T-helper 1 cell treated with Interleukin-12 subunit alpha and Interleukin-12 subunit beta and Interleukin-4 antibody, amounts not matched to agents 30 μg/mL and 1 μg/mL, for 36 hours (primary cell): ENCODE measurements around the gene GOLGA6B.
"Not testable (repeated sequence)": the region's sequence is repeated elsewhere in the genome, so short reads cannot be mapped to it uniquely, and the experiment has no call there.

ENCODE experiments used
- H3K27ac Mint-ChIP-seq: one replicate; pipeline ENCODE4 v1.8.0; 2021; ENCODE audit warnings: mild to moderate bottlenecking, mixed read lengths
- H3K27me3 Mint-ChIP-seq: one replicate; pipeline ENCODE4 v1.8.0; 2021; ENCODE audit warnings: low read depth, mixed read lengths
- H3K36me3 Mint-ChIP-seq: one replicate; pipeline ENCODE4 v1.8.0; 2021; ENCODE audit warnings: low read depth, mixed read lengths
- H3K4me1 Mint-ChIP-seq: one replicate; pipeline ENCODE4 v1.8.0; 2021; ENCODE audit warnings: low read depth, mixed read lengths
- H3K4me3 Mint-ChIP-seq: one replicate; pipeline ENCODE4 v1.8.0; 2021; ENCODE audit warnings: mild to moderate bottlenecking, moderate library complexity, mixed read lengths
- H3K9me3 Mint-ChIP-seq: one replicate; pipeline ENCODE4 v1.8.0; 2021; ENCODE audit warnings: mixed read lengths

GOLGA6B gene, protein sequence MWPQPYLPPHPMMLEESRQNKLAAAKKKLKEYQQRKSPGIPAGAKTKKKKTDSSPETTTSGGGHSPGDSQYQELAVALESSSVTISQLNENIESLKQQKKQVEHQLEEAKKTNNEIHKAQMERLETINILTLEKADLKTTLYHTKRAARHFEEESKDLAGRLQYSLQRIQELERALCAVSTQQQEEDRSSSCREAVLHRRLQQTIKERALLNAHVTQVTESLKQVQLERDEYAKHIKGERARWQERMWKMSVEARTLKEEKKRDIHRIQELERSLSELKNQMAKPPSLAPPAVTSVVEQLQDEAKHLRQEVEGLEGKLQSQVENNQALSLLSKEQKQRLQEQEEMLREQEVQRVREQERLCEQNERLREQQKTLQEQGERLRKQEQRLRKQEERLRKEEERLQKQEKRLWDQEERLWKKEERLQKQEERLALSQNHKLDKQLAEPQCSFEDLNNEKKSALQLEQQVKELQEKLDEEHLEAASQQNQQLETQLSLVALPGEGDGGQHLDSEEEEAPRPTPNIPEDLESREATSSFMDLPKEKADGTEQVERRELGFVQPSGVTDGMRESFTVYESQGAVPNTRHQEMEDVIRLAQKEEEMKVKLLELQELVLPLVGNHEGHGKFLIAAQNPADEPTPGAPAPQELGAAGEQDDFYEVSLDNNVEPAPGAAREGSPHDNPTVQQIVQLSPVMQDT

DNA sequence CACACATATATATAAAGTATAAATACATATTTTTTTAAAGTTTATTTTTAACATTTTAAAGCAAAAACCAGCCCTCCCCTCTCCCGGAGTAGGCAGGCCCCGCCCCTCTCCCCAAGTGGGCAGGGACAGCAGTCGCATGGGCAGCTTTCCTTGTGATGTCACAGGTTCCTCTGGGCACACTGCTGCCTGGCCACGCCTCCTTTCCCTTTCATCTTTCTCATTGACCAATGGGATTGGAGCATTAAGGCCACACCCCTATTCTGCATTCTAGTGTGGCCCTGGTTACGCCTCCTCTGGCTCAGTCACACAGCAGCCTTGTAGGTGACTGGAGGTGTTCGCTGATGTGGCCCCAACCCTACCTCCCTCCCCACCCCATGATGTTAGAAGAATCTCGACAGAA is at the start of gene GOLGA6B:
Gene GOLGA6B, plus strand, starts transcription at position 301 of the 400 bp plus-strand sequence. Its CDS starts 41 bp downstream, at position 342.
- H3K27me3 Mint-ChIP-seq, H3K4me3 Mint-ChIP-seq, H3K27ac Mint-ChIP-seq, H3K36me3 Mint-ChIP-seq, H3K9me3 Mint-ChIP-seq, H3K4me1 Mint-ChIP-seq: not testable (repeated sequence)

DNA sequence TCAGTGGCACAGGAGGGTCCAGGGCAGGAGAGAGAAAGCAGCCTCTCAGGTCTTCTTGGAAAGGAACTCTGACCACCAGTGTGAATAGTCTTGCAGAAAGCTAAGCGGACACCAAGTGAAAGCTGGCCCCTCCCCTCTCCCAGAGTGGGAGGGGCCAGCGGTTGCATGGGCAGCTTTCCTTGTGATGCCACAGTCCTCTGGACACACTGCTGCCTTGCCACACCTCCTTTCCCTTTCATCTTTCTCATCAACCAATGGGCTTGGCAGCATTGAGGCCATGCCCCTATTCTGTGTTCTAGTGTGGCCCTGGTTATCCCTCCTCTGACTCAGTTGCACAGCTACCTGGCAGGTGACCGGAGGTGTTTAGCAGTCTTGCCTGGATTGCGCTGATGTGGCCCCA is 49.7 kb upstream of the GOLGA6B start:
- Mint-ChIP-seq H3K4me1 (no peaks in the 10 kb centered on the region), H3K36me3 (no peaks in the 10 kb centered on the region), H3K27ac (no peak overlapping the region), H3K27me3 (peaks cover 12% of the 10 kb centered on the region), H3K4me3 (no peak overlapping the region), H3K9me3 (no peaks in the 10 kb centered on the region)

DNA sequence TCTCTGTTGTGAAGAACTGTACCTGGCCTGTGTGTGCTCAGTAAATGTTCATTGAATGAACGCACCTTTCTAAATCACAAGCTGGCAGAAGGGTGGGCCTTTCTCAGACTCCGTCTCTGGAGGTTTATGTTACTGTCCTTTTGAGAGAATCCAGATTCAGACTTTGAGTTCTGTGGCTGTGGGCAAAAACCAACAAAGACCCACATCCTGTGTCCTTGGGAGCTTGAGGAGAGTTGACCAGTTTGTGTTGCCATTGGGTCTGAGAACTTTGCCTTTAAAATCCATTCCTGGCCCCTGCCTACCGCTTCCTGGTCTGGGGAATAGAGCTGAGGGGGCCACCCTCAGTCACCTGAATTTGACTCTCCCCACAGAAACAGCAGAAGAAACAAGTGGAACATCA is 46.4 kb upstream of the GOLGA6B start:
- H3K36me3 Mint-ChIP-seq, H3K9me3 Mint-ChIP-seq, H3K4me3 Mint-ChIP-seq, H3K4me1 Mint-ChIP-seq, H3K27me3 Mint-ChIP-seq, H3K27ac Mint-ChIP-seq: not testable (repeated sequence)

DNA sequence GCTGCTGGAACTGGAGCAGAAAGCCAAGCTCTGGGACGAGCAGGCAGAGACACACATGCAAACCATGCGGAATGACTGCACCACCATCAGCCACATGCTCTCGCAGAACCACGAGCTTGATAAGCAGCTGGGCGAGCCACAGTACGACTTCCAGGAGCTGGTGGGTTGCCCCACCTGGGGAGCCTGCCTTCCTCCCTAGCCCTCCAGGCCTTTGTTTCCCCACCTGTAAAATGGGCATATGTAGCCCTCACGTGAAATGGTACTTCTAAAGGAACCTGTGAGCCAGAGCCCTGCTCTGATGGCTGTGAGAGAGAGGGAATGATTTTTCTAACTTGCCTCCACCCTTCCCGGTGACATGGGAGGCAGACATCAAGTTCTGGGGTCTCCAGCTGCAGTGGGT is 44.6 kb upstream of the GOLGA6B start:
- H3K4me1 Mint-ChIP-seq, result no peaks in the 10 kb centered on the region
- no peaks in the 10 kb centered on the region for H3K9me3 Mint-ChIP-seq
- no peak overlapping the region for H3K4me3 Mint-ChIP-seq
- H3K36me3 Mint-ChIP-seq, result no peaks in the 10 kb centered on the region
- no peaks in the 10 kb centered on the region for H3K27me3 Mint-ChIP-seq
- H3K27ac Mint-ChIP-seq, result no peak overlapping the region

DNA sequence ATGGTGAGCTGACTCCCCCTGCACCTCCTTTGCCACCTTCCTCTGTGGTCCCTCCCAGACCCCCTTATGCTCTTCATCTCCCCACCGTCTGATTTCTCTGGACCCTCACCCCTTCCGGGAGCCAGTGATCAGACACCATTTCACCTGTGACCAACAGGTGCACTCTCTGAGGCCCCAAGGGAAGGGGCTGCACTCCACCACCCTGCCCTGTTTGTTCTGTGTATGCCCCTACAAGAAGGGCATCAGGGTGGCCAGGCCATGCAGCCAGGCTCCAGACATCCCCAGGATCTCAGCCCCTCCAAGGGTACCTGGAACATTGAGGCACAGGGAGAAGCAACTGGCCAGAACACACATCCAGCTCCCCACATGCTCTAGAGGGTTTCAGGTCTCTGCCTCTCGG is 42.2 kb upstream of the GOLGA6B start:
- not testable (repeated sequence) for H3K27me3 Mint-ChIP-seq, H3K36me3 Mint-ChIP-seq, H3K27ac Mint-ChIP-seq, H3K4me1 Mint-ChIP-seq, H3K9me3 Mint-ChIP-seq, H3K4me3 Mint-ChIP-seq

DNA sequence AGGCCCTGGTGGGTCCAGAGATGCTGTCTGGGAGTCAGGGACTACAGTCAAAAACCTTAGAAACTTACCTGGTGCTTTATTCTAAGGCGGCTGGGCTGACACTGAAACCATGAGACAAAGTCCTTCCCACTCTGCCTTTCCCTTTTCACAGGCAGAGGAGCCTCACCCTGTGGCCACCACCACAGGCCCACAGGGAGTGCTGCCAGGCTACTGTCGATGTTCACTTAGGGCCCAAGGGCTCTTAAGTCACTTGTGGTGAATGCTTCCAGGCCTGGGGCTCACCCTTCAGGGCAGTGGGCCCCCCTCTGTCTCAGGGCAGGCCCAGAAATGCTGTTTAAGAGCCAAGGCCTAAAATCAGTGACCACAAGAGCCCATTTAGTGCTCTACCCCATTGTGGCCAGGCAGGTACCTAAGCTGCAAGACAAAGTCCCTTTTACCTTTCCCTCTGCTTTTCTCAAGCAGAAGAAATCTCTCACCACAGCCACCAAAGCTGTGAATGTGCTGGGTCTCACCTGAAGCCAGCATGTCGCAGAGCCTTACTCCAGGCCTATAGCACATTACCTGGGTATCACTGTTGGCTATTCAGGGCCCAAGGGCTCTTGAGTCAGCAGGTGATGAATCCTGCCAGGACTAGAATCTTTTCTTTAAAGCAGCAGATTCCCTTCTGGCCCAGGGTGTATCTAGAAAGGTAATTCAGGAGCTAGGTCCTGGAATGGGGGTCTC is 39.5 kb upstream of the GOLGA6B start:
- Mint-ChIP-seq H3K27ac (no peak overlapping the region), H3K27me3 (no peaks in the 10 kb centered on the region), H3K4me3 (no peak overlapping the region), H3K4me1 (no peaks in the 10 kb centered on the region), H3K36me3 (no peaks in the 10 kb centered on the region), H3K9me3 (no peaks in the 10 kb centered on the region)

DNA sequence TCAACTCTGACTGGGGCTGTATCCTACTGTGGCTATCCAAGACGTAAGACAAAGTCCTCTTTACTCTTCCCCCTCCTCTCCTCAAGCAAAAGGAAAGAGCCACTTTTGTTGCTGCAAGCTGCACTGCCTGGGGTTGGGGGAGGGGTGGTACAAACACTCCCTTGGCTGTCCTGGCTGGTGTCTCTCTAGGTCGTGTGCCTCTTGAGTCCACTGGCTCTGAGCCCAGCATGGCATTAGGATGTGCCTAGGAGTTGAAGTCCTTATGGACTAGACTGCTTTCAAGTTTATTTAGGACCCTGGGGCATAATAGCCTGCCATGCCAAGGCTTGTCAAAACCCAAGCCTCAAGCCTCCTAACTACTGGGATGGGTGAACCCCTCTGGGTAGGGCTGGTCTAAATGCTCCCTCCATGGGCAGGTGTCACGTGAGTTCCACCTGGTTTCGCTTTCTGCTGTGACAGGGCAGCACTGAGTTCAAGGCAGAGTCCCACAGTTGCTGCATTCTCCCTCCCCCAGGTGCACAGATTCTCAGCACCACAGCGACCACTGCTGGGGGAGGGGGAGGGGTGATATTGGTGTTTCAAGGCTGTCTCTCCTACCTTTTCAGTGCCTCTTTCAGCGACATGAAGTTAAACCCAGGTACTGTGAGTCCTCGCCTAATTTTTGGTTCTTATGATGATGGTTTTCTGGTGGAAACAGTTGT is 38.8 kb upstream of the GOLGA6B start:
- not testable (repeated sequence) for H3K9me3 Mint-ChIP-seq, H3K36me3 Mint-ChIP-seq, H3K4me3 Mint-ChIP-seq, H3K27me3 Mint-ChIP-seq, H3K27ac Mint-ChIP-seq, H3K4me1 Mint-ChIP-seq

DNA sequence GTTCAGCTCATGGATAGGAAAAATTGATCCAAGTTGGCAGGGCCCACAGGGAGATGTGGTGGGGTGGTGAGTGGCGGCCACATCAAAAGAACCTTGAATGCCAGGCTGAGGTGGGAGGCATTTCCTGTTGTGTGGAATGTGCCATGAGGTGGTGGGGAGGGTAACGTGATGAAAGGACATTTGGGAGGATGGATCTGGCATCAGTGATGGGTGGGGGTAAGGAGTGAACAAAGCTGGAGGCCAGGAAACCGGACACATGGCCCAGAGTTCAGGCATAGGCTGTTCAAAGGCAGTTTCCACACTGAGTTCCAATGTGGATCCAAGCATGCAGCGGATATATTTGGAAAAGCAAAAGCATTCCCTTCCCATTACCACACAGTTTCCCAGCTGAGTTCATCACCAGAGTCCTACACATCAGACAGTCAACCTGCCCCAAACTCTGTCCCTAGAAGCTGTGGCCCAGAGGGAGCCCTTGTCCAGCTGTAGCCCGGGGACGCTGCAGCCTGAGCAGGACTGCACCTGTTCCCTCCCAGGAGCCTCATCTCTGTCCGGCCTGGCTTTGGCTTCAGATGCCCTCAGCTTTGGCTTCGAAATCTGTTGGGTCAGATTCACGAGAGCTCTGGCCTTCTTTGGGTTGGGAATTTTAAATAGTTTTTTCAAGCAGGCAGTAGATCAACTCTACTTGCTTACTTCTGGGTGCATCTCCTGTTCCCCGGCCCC is 37.8 kb upstream of the GOLGA6B start:
- Mint-ChIP-seq H3K27me3 (no peaks in the 10 kb centered on the region), H3K4me1 (no peaks in the 10 kb centered on the region), H3K27ac (no peak overlapping the region), H3K9me3 (no peaks in the 10 kb centered on the region), H3K4me3 (no peak overlapping the region), H3K36me3 (no peaks in the 10 kb centered on the region)

DNA sequence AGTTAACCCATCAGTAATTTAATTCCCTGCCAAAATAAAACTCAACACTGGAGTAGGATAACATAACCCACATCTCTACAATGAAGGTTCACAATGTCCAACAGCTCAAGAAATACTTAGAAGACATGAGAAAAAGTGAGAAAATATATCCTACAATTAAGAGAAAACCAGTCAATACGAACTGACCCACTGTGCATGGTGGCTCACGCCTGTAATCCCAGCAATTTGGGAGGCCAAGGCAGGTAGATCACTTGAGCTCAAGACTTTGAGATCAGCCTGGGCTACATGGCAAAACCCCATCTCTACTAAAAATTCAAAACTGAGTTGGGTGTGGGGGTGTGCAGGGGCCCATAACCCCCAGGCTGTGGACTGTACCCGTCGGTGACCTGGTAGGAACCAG is 30.6 kb upstream of the GOLGA6B start:
- H3K27ac Mint-ChIP-seq, H3K27me3 Mint-ChIP-seq, H3K4me3 Mint-ChIP-seq, H3K4me1 Mint-ChIP-seq, H3K9me3 Mint-ChIP-seq, H3K36me3 Mint-ChIP-seq: not testable (repeated sequence)

DNA sequence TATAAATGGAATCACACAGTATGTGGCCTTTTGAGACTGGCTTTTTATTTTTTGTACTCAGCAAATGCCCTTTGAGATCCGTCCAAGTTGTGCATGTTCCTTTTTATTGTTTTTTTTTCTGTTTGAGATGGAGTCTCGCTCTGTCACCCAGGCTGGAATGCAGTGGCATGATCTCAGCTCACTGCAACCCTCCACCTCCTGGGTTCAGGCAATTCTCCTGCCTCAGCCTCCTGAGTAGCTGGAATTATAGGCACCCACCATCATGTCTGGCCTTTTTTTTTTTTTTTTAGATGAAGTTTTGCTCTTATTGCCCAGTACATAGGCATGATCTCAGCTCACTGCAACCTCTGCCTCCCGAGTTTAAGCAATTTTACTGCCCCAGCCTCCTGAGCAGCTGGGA is 28.3 kb upstream of the GOLGA6B start:
- H3K27me3 Mint-ChIP-seq, H3K4me3 Mint-ChIP-seq, H3K4me1 Mint-ChIP-seq, H3K27ac Mint-ChIP-seq, H3K36me3 Mint-ChIP-seq, H3K9me3 Mint-ChIP-seq: not testable (repeated sequence)

DNA sequence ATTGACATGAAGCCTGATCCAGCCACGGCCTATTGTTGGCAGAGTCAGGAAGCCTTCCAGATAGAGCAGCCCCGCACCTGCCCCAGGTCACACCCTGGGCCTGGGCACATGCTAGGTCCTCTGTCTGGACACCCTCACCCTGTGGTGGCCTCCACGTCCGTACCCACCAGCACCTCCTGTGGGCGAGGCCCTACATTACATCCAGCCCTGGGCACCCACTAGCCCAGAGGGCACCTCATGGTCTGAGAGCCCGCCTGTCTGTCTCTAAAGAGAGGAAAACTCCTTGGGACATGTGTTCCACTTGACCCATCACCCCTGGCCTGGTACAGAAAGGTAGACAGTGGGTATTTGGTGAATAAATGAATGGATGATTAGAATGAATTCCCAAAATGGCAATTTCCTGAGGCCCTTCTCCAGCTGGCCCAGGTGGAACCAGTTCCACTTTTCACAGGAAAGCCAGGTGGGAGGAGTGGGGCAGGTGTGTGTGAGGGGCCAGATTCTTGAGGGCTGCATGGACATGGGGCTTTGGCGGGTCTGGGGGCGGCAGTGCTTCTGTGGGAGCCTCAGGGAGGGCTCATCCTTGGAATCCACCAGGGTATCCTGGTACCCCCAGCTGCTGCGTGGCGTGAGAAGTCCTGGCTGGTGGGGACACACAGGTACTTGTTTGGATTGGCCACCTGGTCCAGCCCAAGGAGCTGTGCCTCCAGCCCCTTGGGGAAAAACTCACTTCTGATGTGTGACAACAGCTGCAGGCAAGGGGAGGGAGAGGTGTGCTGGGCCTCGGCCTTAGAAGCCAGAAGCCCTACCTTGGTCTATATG is 26.0 kb upstream of the GOLGA6B start:
- H3K27me3 Mint-ChIP-seq, H3K36me3 Mint-ChIP-seq, H3K4me3 Mint-ChIP-seq, H3K9me3 Mint-ChIP-seq, H3K4me1 Mint-ChIP-seq, H3K27ac Mint-ChIP-seq: not testable (repeated sequence)

DNA sequence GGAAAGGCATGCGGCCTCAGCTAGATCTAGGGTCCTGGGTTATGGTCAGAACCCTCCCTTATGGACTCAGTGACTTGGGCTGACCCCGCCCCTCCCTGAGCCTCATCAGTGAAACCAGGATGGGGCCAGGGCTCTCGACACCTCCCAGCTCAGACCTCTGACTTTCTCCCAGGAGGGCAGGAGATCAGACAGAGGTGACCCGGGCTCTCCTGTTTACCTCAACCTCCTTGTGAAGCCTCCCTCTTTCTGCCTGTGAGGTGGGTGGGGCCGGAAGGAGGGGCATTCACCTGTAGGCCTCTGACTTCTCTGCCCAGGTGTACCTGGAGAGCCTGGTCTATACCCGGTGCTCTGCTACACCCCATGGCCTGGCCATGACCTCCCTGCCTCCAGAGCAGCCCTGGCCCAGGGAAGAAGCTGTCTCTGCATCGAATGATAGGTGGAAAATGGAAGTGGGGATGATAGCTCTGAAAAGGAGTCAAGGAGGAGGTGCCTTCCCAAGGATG is 25.4 kb upstream of the GOLGA6B start:
- not testable (repeated sequence) for H3K9me3 Mint-ChIP-seq, H3K27ac Mint-ChIP-seq, H3K27me3 Mint-ChIP-seq, H3K36me3 Mint-ChIP-seq, H3K4me3 Mint-ChIP-seq, H3K4me1 Mint-ChIP-seq

DNA sequence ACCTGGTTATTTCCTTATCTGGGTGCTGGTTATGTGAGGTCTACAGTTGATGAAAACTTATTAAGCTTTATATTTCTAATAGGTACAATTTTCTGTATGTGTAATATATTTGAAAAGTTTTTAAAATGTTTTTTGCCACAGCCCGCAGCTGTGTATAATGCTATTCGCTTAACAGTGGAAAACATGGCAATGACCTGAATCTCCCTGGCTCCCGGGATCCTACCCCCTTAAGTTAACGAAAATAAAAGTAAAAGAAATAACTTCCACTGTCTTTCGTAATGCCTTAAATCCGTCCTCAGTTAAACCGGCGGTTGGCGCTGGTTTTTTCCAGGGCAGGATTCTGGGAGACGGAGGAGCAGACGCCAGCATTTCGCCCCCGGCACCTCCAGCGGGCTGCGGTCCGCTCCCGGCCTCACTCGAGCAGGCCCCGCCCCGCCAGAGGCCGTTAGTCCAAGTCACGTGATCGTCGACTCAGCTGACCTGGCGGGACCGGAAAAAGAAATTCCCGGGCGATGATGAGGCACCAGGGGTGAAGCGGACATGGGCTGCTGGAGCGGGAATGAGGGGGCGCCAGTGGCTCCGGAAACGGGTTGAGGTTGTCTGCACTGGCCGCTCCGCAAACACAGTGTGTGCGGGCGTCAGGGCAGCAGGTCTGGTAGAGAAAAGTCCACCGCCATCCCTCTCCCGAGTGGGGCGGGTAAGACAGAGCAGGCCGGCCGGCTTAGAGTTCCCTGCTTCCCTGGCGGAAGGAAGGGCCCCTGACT is 17.8 kb upstream of the GOLGA6B start:
- H3K27me3 Mint-ChIP-seq, H3K4me1 Mint-ChIP-seq, H3K9me3 Mint-ChIP-seq, H3K4me3 Mint-ChIP-seq, H3K27ac Mint-ChIP-seq, H3K36me3 Mint-ChIP-seq: not testable (repeated sequence)
